ENCODE results near the gene FBP2. TPM values are rescaled to one million over a fixed set of nuclear protein-coding genes. Genes with fewer than 3 reads are reported as not detected.

The FBP2 gene
- total RNA-seq, 2 donors from 2014 or later = 2.0 TPM; not detected in 1

DNA sequence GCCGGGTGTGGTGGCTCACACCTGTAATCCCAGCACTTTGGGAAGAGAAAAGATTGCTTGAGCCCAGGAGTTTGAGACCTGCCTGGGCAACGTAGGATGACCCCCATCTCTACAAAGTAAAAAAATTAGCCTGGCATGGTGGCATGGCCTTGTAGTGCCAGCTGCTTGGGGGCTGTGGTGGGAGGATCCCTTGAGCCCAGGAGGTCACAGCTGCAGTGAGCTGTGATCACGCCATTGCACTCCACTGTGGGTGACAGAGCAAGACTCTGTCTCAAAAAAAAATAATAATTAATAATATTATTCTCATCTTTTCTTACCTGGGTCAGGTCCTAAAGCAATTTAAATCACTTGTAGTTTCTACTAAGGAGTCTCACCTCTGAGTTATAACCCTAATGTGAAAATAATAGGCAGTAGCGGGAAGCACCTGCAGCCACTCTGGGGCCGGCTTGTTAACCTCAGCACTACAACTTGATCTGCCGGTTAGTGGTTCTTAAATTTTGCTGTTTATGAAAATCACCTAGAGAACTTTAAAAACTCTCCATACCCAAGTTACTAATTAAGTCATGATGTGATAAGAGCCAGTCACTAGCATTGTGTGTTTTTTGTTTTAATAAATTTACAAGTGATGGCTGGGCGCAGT, 68.1 kb downstream of the FBP2 start:
- no peaks in the 10 kb centered on the region for H3K4me1 ChIP-seq (replicated peaks)
- WGBS = 92% methylated on average over 7 of the region's 7 CpGs
- H3K27me3 ChIP-seq (replicated peaks; ENCODE audit: insufficient read depth) = no peaks in the 10 kb centered on the region
- intact Hi-C loops (cut with DNase I) = no loop called here
- no peaks in the 10 kb centered on the region for H3K36me3 ChIP-seq
- no peak overlapping the region for H3K27ac ChIP-seq
- no peak overlapping the region for H3K4me3 ChIP-seq
- TF ChIP-seq POLR2AphosphoS5 (IDR thresholded peaks at IDR 0.05) (no peak), POLR2A (IDR thresholded peaks at IDR 0.05) (no peak)
- TF ChIP-seq, protein P1, sequence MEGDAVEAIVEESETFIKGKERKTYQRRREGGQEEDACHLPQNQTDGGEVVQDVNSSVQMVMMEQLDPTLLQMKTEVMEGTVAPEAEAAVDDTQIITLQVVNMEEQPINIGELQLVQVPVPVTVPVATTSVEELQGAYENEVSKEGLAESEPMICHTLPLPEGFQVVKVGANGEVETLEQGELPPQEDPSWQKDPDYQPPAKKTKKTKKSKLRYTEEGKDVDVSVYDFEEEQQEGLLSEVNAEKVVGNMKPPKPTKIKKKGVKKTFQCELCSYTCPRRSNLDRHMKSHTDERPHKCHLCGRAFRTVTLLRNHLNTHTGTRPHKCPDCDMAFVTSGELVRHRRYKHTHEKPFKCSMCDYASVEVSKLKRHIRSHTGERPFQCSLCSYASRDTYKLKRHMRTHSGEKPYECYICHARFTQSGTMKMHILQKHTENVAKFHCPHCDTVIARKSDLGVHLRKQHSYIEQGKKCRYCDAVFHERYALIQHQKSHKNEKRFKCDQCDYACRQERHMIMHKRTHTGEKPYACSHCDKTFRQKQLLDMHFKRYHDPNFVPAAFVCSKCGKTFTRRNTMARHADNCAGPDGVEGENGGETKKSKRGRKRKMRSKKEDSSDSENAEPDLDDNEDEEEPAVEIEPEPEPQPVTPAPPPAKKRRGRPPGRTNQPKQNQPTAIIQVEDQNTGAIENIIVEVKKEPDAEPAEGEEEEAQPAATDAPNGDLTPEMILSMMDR (IDR thresholded peaks at IDR 0.05) = no peak
- H3K9me3 ChIP-seq = no peaks in the 10 kb centered on the region
- DNase-seq (ENCODE audit: low spot score) = no peak

DNA sequence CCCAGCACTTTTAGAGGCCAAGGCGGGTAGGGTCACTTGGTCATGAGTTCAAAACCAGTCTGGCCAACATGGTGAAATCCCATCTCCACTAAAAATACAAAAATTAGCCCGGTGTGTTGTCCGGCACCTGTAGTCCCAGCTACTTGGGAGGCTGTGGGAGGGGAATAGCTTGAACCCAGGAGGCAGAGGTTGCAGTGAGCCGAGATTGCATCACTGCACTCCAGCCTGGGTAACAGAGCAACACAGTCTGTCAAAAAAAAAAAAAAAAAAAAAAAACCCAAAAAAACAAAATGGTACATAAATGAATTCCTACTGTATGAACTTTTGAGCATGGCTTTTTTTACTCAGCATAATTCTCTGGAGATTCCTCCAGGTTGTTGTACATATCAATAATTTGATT, 76.4 kb downstream of the FBP2 start:
- H3K27ac ChIP-seq = no peak overlapping the region
- H3K36me3 ChIP-seq = no peaks in the 10 kb centered on the region
- no peak overlapping the region for H3K4me3 ChIP-seq
- no peaks in the 10 kb centered on the region for H3K4me1 ChIP-seq (replicated peaks)
- no peaks in the 10 kb centered on the region for H3K27me3 ChIP-seq (replicated peaks; ENCODE audit: insufficient read depth)
- 97% methylated on average over 4 of the region's 4 CpGs for WGBS
- TF ChIP-seq POLR2A (IDR thresholded peaks at IDR 0.05) (no peak), POLR2AphosphoS5 (IDR thresholded peaks at IDR 0.05) (no peak)
- TF ChIP-seq, protein P1 (IDR thresholded peaks at IDR 0.05) = no peak
- DNase-seq (ENCODE audit: low spot score) = no peak
- no peaks in the 10 kb centered on the region for H3K9me3 ChIP-seq
- intact Hi-C loops (cut with DNase I) = no loop called here

DNA sequence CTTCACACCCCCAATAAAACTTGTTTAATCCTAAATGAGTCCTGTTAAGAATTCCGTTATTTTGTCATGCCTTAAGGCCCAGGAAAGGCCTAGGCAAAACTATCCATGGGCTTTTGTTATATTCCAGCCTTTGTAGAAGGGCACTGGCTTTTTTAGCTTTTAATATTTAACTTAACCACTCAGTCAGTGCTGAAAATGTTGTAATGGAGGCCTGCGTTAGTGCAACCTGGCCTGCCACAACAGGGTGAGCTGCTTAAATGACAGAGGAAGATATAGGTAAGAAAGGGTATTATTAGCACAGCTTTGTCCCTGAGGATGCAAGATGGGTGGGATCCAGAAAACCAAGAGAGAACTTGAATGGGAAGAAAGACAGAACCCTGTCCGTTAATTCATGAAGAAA, 78.9 kb downstream of the FBP2 start:
- DNase-seq (ENCODE audit: low spot score) = no peak
- no peak overlapping the region for H3K27ac ChIP-seq
- no peak overlapping the region for H3K4me3 ChIP-seq
- intact Hi-C loops (cut with DNase I) = no loop called here
- no peaks in the 10 kb centered on the region for H3K27me3 ChIP-seq (replicated peaks; ENCODE audit: insufficient read depth)
- no peaks in the 10 kb centered on the region for H3K36me3 ChIP-seq
- TF ChIP-seq POLR2A (IDR thresholded peaks at IDR 0.05) (no peak), POLR2AphosphoS5 (IDR thresholded peaks at IDR 0.05) (no peak)
- TF ChIP-seq, protein P1 (IDR thresholded peaks at IDR 0.05) = no peak
- H3K9me3 ChIP-seq = no peaks in the 10 kb centered on the region
- no peaks in the 10 kb centered on the region for H3K4me1 ChIP-seq (replicated peaks)
- 89% methylated on average over 3 of the region's 3 CpGs for WGBS

DNA sequence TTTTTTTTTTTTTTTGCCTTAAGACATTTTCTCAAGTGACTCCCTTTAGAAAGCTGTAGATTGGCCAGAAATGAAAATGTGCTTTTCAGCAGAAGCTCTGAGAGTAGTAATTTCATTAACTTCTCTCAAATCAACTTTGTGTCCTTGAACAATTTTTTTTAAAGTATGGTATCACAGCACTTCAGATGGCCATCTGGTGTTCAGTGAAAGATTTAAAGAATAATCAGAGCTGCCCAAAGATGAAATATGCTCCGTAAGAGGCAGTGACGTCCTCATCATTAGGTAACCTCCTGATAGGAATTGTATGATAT, 81.7 kb downstream of the FBP2 start:
- TF ChIP-seq, protein P1 (IDR thresholded peaks at IDR 0.05) = no peak
- TF ChIP-seq POLR2AphosphoS5 (IDR thresholded peaks at IDR 0.05) = no peak
- no peak for TF ChIP-seq POLR2A (IDR thresholded peaks at IDR 0.05)
- Histone ChIP-seq H3K36me3 (no peaks in the 10 kb centered on the region), H3K27ac (no peak overlapping the region), H3K27me3 (replicated peaks; ENCODE audit: insufficient read depth) (no peaks in the 10 kb centered on the region), H3K9me3 (no peaks in the 10 kb centered on the region), H3K4me1 (replicated peaks) (no peaks in the 10 kb centered on the region), H3K4me3 (no peak overlapping the region)
- intact Hi-C loops (cut with DNase I) = no loop called here
- 93% methylated on average over 2 of the region's 2 CpGs for WGBS
- no peak for DNase-seq (ENCODE audit: low spot score)

DNA sequence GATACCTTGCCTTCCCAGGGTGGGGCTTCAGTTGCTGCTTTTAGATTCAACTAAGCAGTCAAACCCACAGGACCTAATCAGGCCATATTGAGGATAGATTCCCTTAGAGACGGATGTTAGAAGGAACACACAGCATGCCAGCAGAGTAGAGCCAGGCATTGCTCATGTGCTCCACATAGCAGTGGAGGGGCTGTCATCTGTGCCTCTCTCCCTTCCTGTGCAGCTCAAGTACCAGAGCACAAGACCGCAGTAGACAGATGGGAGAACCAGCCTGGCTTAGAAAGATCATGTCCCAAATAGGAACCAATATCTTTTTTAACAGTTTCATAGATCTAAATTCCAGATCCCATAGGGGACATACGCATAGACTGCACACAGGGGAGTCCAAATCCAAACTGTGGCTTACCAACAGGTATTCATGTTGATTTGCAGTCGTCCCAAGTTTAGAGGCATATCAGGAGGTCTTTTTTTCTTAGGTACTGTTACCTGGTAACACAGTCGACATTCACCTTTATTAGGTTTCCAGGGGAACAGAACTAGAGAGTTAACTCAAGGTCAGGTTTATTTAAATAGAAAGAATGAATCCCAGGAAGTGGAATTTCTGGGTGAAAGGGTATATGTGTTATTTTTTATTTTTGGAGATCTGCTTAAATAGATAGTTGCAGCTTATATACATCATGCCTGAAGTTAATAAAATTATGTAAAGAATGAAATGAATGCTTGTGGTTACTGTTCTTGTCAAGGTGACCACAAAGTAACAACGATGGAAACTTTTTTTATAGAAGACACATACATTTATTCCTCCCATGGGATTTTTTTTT, 82.3 kb downstream of the FBP2 start:
- no peaks in the 10 kb centered on the region for H3K4me1 ChIP-seq (replicated peaks)
- H3K9me3 ChIP-seq = no peaks in the 10 kb centered on the region
- DNase-seq (ENCODE audit: low spot score) = no peak
- H3K27ac ChIP-seq = no peak overlapping the region
- 42% methylated on average over 6 of the region's 6 CpGs for WGBS
- no peak for TF ChIP-seq POLR2AphosphoS5 (IDR thresholded peaks at IDR 0.05)
- TF ChIP-seq POLR2A (IDR thresholded peaks at IDR 0.05) = no peak
- TF ChIP-seq, protein P1 (IDR thresholded peaks at IDR 0.05) = no peak
- H3K27me3 ChIP-seq (replicated peaks; ENCODE audit: insufficient read depth) = no peaks in the 10 kb centered on the region
- intact Hi-C loops (cut with DNase I) = no loop called here
- H3K36me3 ChIP-seq = no peaks in the 10 kb centered on the region
- no peak overlapping the region for H3K4me3 ChIP-seq
